ENCODE measurements around the gene SYT3. TPM values are rescaled to one million over a fixed set of nuclear protein-coding genes. Genes with fewer than 3 reads are reported as not detected.
"Not testable (repeated sequence)": the region's sequence is repeated elsewhere in the genome, so short reads cannot be mapped to it uniquely, and the experiment has no call there.

SYT3 gene
- total and polyA plus RNA-seq, 4 donors: not detected

DNA sequence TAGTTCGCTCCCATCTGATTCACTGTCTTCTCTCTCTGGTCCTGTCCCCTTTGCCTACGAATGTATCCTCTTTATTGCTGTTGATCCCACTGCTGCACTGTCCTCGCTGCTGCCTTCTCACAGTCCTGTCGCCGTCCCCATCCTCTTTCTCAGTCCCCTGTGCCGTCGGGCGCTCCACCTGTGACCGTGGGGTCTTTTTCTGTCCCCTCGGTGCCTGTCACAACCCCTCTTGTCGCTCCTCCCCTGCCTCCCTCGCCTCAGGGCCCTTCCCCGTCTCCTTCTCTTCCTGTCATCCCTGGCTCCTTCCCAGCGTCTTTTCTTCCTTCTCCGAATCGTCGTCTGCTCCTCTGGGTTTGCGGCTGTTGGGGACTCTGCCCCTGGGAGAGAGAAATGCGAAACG, 32.3 kb downstream of the SYT3 start:
- peaks cover 0 to 4% (median 2%) of the 10 kb centered on the region in 4 donors for H3K9me3 ChIP-seq (ENCODE audit: control insufficient read depth in 4 of 4, low read length in 3 of 4)
- H3K27me3 ChIP-seq (ENCODE audit: control insufficient read depth in 4 of 4, insufficient read depth in 4 of 4, low read length in 3 of 4): peaks cover 0 to 7% (median 5%) of the 10 kb centered on the region in 4 donors
- no peak overlapping the region for H3K4me3 ChIP-seq (ENCODE audit: low read depth in 1 of 3, low read length in 3 of 3)
- 62% methylated on average over 20 of the region's 20 CpGs for WGBS
- no peak overlapping the region for H3K27ac ChIP-seq (ENCODE audit: low read depth in 1 of 2, low read length in 2 of 2)
- TF ChIP-seq, protein P1, sequence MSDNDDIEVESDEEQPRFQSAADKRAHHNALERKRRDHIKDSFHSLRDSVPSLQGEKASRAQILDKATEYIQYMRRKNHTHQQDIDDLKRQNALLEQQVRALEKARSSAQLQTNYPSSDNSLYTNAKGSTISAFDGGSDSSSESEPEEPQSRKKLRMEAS (IDR thresholded peaks at IDR 0.05): no peak
- TF ChIP-seq, protein P2, sequence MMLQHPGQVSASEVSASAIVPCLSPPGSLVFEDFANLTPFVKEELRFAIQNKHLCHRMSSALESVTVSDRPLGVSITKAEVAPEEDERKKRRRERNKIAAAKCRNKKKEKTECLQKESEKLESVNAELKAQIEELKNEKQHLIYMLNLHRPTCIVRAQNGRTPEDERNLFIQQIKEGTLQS (IDR thresholded peaks at IDR 0.05): no peak
- TF ChIP-seq FOXA1 (IDR thresholded peaks at IDR 0.05): no peak
- no peak for TF ChIP-seq HNF4G (IDR thresholded peaks at IDR 0.05)
- no peak for TF ChIP-seq HNF4A (conservative IDR thresholded peaks at IDR 0.05)
- no peak for TF ChIP-seq RAD21 (IDR thresholded peaks at IDR 0.05)
- no peak for TF ChIP-seq SP1 (IDR thresholded peaks at IDR 0.05)
- TF ChIP-seq, protein P3, sequence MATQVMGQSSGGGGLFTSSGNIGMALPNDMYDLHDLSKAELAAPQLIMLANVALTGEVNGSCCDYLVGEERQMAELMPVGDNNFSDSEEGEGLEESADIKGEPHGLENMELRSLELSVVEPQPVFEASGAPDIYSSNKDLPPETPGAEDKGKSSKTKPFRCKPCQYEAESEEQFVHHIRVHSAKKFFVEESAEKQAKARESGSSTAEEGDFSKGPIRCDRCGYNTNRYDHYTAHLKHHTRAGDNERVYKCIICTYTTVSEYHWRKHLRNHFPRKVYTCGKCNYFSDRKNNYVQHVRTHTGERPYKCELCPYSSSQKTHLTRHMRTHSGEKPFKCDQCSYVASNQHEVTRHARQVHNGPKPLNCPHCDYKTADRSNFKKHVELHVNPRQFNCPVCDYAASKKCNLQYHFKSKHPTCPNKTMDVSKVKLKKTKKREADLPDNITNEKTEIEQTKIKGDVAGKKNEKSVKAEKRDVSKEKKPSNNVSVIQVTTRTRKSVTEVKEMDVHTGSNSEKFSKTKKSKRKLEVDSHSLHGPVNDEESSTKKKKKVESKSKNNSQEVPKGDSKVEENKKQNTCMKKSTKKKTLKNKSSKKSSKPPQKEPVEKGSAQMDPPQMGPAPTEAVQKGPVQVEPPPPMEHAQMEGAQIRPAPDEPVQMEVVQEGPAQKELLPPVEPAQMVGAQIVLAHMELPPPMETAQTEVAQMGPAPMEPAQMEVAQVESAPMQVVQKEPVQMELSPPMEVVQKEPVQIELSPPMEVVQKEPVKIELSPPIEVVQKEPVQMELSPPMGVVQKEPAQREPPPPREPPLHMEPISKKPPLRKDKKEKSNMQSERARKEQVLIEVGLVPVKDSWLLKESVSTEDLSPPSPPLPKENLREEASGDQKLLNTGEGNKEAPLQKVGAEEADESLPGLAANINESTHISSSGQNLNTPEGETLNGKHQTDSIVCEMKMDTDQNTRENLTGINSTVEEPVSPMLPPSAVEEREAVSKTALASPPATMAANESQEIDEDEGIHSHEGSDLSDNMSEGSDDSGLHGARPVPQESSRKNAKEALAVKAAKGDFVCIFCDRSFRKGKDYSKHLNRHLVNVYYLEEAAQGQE (IDR thresholded peaks at IDR 0.05): no peak
- TF ChIP-seq TAF1 (conservative IDR thresholded peaks at IDR 0.05): no peak
- TF ChIP-seq NR2F2 (IDR thresholded peaks at IDR 0.05): no peak
- TF ChIP-seq JUND (IDR thresholded peaks at IDR 0.05): no peak
- no peak for TF ChIP-seq GABPA (IDR thresholded peaks at IDR 0.05 in 1 of 2, conservative IDR thresholded peaks at IDR 0.05 in 1 of 2)
- no peak for TF ChIP-seq FOXA2 (IDR thresholded peaks at IDR 0.05)
- TF ChIP-seq, protein P4, sequence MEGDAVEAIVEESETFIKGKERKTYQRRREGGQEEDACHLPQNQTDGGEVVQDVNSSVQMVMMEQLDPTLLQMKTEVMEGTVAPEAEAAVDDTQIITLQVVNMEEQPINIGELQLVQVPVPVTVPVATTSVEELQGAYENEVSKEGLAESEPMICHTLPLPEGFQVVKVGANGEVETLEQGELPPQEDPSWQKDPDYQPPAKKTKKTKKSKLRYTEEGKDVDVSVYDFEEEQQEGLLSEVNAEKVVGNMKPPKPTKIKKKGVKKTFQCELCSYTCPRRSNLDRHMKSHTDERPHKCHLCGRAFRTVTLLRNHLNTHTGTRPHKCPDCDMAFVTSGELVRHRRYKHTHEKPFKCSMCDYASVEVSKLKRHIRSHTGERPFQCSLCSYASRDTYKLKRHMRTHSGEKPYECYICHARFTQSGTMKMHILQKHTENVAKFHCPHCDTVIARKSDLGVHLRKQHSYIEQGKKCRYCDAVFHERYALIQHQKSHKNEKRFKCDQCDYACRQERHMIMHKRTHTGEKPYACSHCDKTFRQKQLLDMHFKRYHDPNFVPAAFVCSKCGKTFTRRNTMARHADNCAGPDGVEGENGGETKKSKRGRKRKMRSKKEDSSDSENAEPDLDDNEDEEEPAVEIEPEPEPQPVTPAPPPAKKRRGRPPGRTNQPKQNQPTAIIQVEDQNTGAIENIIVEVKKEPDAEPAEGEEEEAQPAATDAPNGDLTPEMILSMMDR (IDR thresholded peaks at IDR 0.05; ENCODE audit: low read depth, low read length, missing input control): no peak
- no peak for TF ChIP-seq EGR1 (IDR thresholded peaks at IDR 0.05; ENCODE audit: low read depth in 2 of 2)
- TF ChIP-seq, protein P5, sequence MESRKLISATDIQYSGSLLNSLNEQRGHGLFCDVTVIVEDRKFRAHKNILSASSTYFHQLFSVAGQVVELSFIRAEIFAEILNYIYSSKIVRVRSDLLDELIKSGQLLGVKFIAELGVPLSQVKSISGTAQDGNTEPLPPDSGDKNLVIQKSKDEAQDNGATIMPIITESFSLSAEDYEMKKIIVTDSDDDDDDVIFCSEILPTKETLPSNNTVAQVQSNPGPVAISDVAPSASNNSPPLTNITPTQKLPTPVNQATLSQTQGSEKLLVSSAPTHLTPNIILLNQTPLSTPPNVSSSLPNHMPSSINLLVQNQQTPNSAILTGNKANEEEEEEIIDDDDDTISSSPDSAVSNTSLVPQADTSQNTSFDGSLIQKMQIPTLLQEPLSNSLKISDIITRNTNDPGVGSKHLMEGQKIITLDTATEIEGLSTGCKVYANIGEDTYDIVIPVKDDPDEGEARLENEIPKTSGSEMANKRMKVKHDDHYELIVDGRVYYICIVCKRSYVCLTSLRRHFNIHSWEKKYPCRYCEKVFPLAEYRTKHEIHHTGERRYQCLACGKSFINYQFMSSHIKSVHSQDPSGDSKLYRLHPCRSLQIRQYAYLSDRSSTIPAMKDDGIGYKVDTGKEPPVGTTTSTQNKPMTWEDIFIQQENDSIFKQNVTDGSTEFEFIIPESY (IDR thresholded peaks at IDR 0.05): no peak
- no peak for TF ChIP-seq YY1 (IDR thresholded peaks at IDR 0.05)
- TF ChIP-seq RXRA (IDR thresholded peaks at IDR 0.05): no peak
- H3K9ac ChIP-seq (ENCODE audit: low read depth in 1 of 2, low read length in 2 of 2): no peak overlapping the region
- no peak for DNase-seq (ENCODE audit: low spot score)
- no peaks in the 10 kb centered on the region for H3K36me3 ChIP-seq (ENCODE audit: control insufficient read depth in 4 of 4, insufficient read depth in 3 of 4, low read depth in 1 of 4, low read length in 3 of 4)
- no peaks in the 10 kb centered on the region for H3K4me1 ChIP-seq (ENCODE audit: control insufficient read depth in 4 of 4, insufficient read depth in 4 of 4, low read length in 3 of 4)

DNA sequence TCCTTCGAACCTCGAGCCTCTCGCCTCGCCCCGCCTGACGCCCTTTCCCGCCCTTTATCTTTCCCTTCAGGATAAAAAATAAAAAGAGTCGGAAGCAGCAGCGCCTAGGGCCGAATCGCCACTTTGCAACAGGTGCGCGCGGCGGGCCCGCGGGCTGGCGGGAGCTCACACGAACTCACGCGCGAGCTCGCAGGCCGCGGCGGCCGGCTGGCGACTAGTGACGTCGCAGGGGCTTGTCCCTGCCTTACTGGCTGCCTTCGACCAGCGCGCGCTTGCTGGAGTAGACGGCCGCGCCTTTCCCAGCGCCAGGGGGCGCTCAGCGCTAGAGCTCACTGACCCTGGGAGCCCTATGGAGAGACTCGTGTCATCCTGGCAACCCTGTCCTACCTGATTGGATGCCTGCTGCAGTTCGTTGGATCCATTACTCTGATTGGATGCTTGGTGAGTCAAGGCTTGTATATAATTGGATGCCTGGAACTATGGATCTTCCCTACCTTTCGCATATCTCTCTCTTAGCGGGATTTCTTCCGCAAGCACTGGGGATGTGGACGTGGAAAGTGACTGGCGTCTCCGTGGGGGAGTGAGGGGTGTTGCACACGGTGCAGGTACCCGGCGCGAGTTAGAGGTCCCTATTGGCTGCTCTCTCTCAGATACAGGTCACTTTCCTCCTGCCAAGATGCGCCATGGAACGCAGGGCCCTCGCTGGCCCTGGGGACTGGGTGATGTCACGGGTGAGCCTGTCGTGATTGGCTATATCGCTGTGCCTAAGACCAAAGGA, 33.4 kb downstream of the SYT3 start:
- not testable (repeated sequence) for DNase-seq (ENCODE audit: low spot score); H3K27ac ChIP-seq (ENCODE audit: low read depth in 1 of 2, low read length in 2 of 2); H3K4me1 ChIP-seq (ENCODE audit: control insufficient read depth in 4 of 4, insufficient read depth in 4 of 4, low read length in 3 of 4); H3K4me3 ChIP-seq (ENCODE audit: low read depth in 1 of 3, low read length in 3 of 3); H3K36me3 ChIP-seq (ENCODE audit: control insufficient read depth in 4 of 4, insufficient read depth in 3 of 4, low read depth in 1 of 4, low read length in 3 of 4); H3K9me3 ChIP-seq (ENCODE audit: control insufficient read depth in 4 of 4, low read length in 3 of 4); H3K9ac ChIP-seq (ENCODE audit: low read depth in 1 of 2, low read length in 2 of 2); H3K27me3 ChIP-seq (ENCODE audit: control insufficient read depth in 4 of 4, insufficient read depth in 4 of 4, low read length in 3 of 4)
- WGBS: 34% methylated on average over 47 of the region's 58 CpGs

DNA sequence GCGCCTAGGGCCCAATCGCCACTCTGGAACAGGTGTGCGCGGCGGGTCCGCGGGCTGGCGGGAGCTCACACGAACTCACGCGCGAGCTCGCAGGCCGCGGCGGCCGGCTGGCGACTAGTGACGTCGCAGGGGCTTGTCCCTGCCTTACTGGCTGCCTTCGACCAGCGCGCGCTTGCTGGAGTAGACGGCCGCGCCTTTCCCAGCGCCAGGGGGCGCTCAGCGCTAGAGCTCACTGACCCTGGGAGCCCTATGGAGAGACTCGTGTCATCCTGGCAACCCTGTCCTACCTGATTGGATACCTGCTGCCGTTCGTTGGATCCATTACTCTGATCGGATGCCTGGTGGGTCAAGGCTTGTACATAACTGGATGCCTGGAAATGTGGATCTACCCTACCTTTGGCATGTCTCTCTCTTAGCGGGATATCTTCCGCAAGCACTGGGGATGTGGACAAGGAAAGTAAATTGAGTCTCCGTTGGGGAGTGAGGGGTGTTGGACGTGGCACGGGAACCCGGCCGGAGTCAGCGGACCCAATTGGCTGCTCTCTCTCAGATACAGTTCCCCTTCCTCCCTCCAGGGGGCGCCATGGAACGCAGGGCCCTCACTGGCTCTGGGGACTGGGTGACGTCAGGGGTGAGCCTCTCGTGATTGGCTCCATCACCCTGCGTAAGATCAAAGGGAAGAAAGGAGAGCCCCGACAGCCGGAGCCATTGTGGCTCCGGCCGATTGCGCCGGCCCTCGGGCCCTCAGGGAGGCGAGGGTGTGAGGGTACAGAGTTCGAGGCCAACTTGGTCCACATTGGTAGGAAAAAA, 35.2 kb downstream of the SYT3 start:
- not testable (repeated sequence) for DNase-seq (ENCODE audit: low spot score); H3K27me3 ChIP-seq (ENCODE audit: control insufficient read depth in 4 of 4, insufficient read depth in 4 of 4, low read length in 3 of 4); H3K9ac ChIP-seq (ENCODE audit: low read depth in 1 of 2, low read length in 2 of 2); H3K4me1 ChIP-seq (ENCODE audit: control insufficient read depth in 4 of 4, insufficient read depth in 4 of 4, low read length in 3 of 4); H3K4me3 ChIP-seq (ENCODE audit: low read depth in 1 of 3, low read length in 3 of 3); H3K9me3 ChIP-seq (ENCODE audit: control insufficient read depth in 4 of 4, low read length in 3 of 4); H3K27ac ChIP-seq (ENCODE audit: low read depth in 1 of 2, low read length in 2 of 2); H3K36me3 ChIP-seq (ENCODE audit: control insufficient read depth in 4 of 4, insufficient read depth in 3 of 4, low read depth in 1 of 4, low read length in 3 of 4)
- WGBS: 44% methylated on average over 10 of the region's 56 CpGs
